ENCODE results near the gene CAMK1G.

CAMK1G gene

DNA sequence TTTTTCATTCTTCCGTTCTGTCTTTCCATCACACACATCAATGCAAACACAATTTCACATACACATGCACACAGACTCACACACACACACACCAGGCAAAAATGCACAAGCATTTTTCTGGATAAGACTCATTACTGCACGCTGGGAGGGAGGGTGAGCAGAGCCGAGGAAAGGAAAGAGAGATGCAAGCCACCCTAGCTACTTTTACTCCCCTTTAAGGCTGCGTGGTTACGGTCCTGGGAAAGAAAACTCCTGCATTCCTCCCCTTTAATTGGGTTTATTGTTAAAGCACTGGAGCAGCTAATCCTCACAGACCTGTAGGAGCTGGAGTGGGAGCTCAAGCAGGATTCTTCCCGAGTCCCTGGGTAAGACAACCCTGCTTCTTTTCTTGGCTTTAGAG, at the start of gene CAMK1G:
CAMK1G (plus strand) TSS at position 307 of the 400 bp plus-strand sequence. CDS start 11,270 bp downstream, outside the sequence.
- Mint-ChIP-seq H3K9me3 (peaks cover 3% of the 10 kb centered on the region), H3K4me3 (no peak within 1 kb of the TSS), H3K27ac (no peak within 1 kb of the TSS), H3K27me3 (no peaks in the 10 kb centered on the region), H3K4me1 (no peaks in the 10 kb centered on the region), H3K36me3 (no peaks in the 10 kb centered on the region)
- ATAC-seq: no peak

DNA sequence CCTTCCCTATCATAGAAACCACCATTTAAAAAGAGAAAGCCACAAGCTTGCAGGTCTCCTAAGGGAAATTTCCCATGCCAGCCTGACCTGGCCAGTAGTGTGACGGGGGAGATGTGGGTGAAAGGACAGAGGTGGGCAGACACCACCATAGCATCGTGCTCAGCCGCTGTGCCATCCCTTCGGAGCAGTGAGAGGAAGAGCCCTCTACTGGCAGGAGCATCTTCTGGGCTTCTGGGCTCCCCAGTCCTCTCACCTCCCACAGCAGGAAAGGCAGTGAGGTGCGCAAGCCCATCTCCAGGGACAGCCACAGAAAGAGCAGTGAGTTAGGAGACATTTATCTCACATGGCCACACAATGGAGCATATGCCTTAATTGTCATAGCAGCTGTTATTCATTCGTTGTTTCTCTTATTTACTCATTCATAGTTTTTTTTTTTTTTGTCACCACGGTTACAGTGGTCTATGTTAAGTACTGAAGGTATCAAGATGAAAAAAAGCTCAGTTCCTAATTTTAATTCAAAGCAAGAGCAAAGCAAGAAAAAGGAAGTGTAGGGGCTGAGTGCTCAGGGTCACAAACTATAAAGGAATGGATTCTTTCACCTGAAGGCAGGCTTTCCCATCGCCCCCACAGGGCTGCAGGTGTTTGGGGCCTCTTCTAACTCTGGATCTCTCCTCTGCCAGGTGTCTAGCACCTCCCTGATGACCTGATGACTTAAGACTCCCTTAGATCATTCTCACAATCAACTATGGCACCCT, 48.8 kb upstream of the CAMK1G start:
- Mint-ChIP-seq H3K4me3 (no peak overlapping the region), H3K9me3 (no peaks in the 10 kb centered on the region), H3K36me3 (no peaks in the 10 kb centered on the region), H3K27me3 (peaks cover 25% of the 10 kb centered on the region), H3K4me1 (no peaks in the 10 kb centered on the region), H3K27ac (no peak overlapping the region)
- ATAC-seq: no peak

DNA sequence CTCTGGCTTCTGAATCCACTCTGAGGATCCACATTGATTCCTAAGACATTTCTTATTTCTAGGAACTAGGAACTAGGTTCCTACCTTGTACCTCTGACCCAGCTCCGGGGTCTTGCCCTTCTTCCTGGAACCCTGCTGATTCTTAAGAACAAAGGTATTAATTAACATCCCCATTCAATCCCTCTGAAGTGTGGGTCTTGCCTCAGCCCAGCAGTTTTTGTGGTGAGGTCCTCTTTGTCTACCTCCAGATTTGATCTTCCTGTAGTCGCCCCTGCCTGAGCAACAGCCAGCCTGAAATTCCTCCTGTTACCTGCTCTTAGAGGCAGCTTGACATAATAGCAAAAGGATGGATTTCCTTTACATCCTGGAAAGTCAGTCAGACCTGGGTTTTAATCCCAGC, 46.7 kb upstream of the CAMK1G start:
- Mint-ChIP-seq H3K27ac (no peak overlapping the region), H3K4me3 (no peak overlapping the region), H3K36me3 (no peaks in the 10 kb centered on the region), H3K27me3 (peaks cover 37% of the 10 kb centered on the region), H3K9me3 (no peaks in the 10 kb centered on the region), H3K4me1 (no peaks in the 10 kb centered on the region)
- ATAC-seq: no peak

DNA sequence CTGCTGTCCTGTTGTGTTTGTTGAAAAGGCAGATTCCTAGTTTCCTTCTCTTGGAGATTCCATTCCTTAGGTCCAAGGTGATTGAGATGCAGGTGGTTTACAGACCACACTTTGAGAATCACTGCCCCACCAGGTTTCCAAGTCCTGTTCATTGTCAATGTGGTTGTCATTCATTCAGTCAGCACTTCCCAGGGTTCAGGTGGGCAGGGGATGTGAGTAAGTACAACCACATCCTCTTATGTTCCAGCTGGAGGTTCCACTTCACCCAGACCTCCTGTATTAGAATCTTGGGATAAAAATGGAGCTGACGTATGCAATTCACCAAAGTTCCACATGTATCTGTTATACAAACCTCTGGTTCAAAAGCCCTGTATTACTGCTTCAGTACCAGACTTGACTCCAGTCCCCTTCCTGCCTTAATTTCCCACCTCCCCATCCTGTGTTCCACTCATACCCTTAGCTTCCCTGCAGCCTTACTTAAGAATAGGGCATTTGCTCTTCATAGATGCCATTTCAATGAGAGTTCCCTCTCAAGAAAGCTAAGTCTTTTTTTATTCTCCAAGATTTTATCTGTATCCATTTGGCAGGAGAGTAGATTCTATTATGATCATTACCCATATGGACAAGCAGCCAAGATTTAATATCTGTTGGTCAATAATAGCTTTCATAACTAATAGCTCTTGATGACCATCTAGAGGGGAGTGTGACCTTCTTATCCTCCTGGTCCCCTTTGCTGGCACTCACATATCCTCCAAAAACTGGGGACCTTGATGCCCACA, 46.0 kb upstream of the CAMK1G start:
- Mint-ChIP-seq H3K27ac (no peak overlapping the region), H3K9me3 (no peaks in the 10 kb centered on the region), H3K4me1 (no peaks in the 10 kb centered on the region), H3K4me3 (no peak overlapping the region), H3K27me3 (peaks cover 37% of the 10 kb centered on the region), H3K36me3 (no peaks in the 10 kb centered on the region)
- ATAC-seq: no peak

DNA sequence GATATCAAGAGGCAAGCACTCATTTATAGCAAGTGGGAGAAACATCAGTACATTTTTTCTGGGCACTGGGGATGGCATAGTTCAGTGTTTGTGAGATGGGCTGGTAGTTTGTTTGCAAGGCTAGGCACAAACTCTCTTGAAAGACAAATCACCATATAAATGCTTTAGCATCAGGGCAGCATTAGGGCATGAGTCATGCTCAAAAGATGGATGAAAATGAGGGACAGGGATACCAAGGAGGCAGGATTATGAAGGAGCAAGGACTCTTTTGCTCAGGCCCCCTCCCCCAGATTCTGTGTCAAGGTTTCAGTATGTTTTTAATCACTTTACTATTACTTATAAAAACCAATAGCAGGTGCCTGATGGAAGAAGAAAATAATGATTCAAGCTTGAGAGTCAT, 43.9 kb upstream of the CAMK1G start:
- Mint-ChIP-seq H3K36me3 (no peaks in the 10 kb centered on the region), H3K27me3 (peaks cover 44% of the 10 kb centered on the region), H3K27ac (no peak overlapping the region), H3K9me3 (no peaks in the 10 kb centered on the region), H3K4me1 (no peaks in the 10 kb centered on the region), H3K4me3 (no peak overlapping the region)
- no peak for ATAC-seq

DNA sequence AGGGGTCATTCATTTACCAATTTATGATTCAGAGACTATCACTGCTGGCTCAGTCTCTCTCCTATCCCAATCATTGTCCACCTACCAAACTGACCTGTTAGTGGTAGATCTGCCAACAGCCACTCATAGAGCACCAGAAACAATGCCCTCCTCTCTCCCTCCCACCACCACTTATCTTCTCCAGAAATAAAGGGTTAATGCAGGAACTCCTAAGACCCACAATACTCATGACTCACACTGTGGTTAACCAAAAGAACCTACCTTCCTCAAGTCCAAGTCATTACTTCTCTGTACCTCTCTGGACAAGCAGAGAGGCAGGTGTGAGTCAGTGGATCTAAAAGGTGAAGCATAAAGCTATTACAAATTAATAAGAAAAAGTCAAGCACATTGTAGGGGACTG, 40.9 kb upstream of the CAMK1G start:
- peaks cover 61% of the 10 kb centered on the region for H3K27me3 Mint-ChIP-seq
- no peaks in the 10 kb centered on the region for H3K9me3 Mint-ChIP-seq
- no peaks in the 10 kb centered on the region for H3K36me3 Mint-ChIP-seq
- H3K27ac Mint-ChIP-seq: no peak overlapping the region
- no peak overlapping the region for H3K4me3 Mint-ChIP-seq
- ATAC-seq: no peak
- H3K4me1 Mint-ChIP-seq: no peaks in the 10 kb centered on the region

DNA sequence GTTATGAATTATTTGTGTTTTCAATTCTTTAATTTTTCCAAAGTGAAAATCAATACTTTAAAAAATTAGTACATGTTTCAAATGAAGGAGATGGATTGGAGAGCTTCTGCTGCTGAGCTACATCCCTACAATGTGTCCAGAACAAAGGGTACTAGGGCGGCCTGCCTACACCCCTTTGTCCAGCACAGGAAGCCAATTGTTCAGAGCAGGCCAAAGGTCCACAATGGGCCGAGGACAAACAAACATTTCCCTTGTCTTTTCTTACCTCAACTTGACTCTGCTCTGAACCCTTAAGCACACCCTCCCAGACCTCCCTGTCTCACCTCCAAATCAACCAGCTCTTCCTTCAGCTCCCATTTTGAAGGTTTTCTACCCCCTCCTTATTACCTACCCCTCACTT, 39.4 kb upstream of the CAMK1G start:
- Mint-ChIP-seq H3K4me3 (no peak overlapping the region), H3K4me1 (no peaks in the 10 kb centered on the region), H3K27me3 (peaks cover 53% of the 10 kb centered on the region), H3K9me3 (no peaks in the 10 kb centered on the region), H3K36me3 (no peaks in the 10 kb centered on the region), H3K27ac (no peak overlapping the region)
- no peak for ATAC-seq

DNA sequence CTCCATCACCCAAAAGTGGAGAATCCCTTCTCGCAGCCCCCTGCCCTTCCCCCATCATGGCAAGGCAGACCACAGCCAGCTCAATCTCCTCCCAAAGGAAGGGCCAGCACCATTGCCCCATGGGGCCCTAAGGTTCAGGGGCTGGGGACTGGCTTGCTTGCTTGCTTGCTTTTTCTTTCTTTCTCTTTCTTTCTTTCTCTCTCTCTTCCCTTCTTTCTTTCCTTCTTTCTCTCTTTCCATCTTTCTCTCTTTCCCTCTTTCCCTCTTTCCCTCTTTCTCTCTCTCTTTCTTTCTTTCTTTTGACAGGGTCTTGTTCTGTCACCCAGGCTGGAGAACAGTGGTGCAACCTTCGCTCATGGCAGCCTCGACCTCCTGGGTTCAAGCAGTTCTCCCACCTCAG, 38.1 kb upstream of the CAMK1G start:
- ATAC-seq: no peak
- Mint-ChIP-seq H3K36me3 (no peaks in the 10 kb centered on the region), H3K4me1 (no peaks in the 10 kb centered on the region), H3K4me3 (no peak overlapping the region), H3K9me3 (no peaks in the 10 kb centered on the region), H3K27ac (no peak overlapping the region), H3K27me3 (peaks cover 53% of the 10 kb centered on the region)

DNA sequence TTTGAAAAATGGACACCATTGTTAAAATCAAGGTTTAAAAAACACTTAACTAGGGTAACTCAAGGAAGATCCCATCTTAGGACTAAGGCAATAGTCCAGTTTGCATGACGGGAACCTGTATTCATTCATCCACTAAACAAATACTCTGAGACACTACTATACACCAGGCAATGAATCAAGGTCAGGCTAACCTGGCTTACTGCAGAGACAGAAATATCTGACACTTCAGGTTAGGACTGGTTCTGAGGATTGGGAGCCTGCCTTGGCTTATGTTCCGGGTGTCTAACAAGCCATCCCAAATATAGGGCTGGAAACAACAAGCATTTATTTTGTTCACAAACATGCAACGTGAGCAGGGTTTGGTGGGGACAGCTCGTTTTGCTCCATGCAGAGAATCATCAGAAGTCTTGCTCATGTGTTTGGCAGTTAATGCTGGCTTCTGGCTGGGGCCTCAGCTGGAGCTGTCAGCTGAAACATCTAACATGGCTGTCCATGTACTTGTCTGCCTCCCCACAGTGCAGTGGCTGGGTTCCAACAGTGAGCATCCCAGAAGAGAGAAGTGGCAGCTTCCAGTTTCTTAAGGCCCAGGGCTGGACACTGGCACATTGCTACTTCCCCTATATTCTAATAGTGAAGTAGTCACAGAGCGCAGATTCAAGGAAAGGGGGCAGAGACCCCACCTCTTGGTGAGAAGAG, 37.0 kb upstream of the CAMK1G start:
- H3K4me1 Mint-ChIP-seq: no peaks in the 10 kb centered on the region
- no peaks in the 10 kb centered on the region for H3K36me3 Mint-ChIP-seq
- no peak overlapping the region for H3K4me3 Mint-ChIP-seq
- no peak for ATAC-seq
- H3K27ac Mint-ChIP-seq: no peak overlapping the region
- H3K9me3 Mint-ChIP-seq: no peaks in the 10 kb centered on the region
- peaks cover 43% of the 10 kb centered on the region for H3K27me3 Mint-ChIP-seq

DNA sequence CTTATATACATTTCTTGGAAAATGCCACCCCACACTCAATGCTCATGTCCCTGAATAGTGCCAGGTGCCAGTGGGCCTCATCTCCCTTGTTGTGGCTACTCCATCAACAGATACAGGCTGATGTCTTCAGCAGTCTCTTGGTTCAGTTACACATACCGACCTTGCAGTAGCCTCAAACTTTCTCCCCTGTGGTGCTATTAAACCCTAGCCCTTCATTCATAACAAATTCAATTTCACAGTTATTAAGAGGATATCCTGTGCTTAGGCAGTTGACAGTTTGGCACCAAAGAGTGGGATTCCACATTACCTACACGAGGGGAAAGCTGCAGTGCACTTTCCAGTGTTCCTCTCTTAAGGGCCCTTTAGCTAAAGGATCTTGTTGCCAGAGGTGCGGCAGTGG, 35.9 kb upstream of the CAMK1G start:
- Mint-ChIP-seq H3K27me3 (peaks cover 43% of the 10 kb centered on the region), H3K27ac (no peak overlapping the region), H3K9me3 (no peaks in the 10 kb centered on the region), H3K36me3 (no peaks in the 10 kb centered on the region), H3K4me3 (no peak overlapping the region), H3K4me1 (no peaks in the 10 kb centered on the region)
- no peak for ATAC-seq

DNA sequence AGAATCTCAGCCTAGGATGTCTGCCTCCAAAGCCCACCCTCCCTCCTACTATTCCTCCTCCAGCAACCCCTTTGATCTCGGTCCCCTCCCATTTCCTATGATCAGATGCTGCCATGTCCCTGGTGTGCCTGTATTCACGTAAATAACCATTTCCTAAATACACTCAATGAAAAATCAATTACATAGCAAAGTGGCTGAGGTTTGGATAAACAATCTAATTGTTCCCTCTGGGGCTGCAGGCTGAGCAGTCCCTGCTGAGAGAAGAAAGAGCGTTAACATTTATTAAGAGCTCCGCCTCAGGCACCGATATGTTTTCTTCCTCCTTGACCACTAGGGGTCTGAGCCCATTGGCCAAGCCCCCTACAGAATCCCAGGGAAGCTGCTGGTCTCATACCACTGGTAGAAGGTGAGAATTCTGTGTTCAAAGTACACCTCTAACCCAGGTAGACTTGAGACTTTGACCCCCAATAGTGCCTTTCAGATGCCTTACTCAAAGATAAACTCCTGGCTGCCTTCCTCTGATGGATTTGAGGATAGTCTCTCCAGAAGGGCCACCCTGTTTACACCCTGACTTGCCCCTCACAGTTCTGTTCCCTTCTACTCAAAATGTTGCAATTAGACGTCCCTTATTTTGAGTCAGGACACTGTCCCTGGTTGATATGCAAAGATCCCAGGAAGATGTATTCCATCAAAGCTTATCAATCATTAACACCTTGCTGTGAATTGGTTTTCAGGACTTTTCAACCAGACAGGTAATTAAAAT, 33.9 kb upstream of the CAMK1G start:
- Mint-ChIP-seq H3K9me3 (no peaks in the 10 kb centered on the region), H3K4me3 (no peak overlapping the region), H3K27me3 (peaks cover 36% of the 10 kb centered on the region), H3K4me1 (no peaks in the 10 kb centered on the region), H3K27ac (no peak overlapping the region), H3K36me3 (no peaks in the 10 kb centered on the region)
- no peak for ATAC-seq

DNA sequence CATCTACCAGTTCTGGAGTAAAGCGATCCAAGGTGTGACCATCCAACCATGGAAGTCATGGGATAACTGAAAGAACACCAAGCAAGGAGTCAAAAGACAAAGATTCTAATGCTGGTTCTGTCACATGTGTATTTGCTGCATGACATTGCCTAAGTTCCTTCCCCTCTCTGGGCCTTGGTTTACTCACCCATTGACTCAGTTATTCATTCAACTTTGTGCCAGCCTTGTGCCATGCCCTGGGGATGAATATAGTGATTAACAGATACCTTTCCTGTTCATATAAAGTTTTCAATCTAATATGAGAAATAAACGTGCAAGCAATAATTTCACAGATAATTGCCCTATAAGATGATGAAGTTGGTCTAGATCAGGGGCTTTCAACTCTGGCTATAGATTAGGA, 33.0 kb upstream of the CAMK1G start:
- Mint-ChIP-seq H3K27me3 (peaks cover 27% of the 10 kb centered on the region), H3K4me1 (no peaks in the 10 kb centered on the region), H3K27ac (no peak overlapping the region), H3K9me3 (no peaks in the 10 kb centered on the region), H3K36me3 (no peaks in the 10 kb centered on the region), H3K4me3 (no peak overlapping the region)
- ATAC-seq: no peak

DNA sequence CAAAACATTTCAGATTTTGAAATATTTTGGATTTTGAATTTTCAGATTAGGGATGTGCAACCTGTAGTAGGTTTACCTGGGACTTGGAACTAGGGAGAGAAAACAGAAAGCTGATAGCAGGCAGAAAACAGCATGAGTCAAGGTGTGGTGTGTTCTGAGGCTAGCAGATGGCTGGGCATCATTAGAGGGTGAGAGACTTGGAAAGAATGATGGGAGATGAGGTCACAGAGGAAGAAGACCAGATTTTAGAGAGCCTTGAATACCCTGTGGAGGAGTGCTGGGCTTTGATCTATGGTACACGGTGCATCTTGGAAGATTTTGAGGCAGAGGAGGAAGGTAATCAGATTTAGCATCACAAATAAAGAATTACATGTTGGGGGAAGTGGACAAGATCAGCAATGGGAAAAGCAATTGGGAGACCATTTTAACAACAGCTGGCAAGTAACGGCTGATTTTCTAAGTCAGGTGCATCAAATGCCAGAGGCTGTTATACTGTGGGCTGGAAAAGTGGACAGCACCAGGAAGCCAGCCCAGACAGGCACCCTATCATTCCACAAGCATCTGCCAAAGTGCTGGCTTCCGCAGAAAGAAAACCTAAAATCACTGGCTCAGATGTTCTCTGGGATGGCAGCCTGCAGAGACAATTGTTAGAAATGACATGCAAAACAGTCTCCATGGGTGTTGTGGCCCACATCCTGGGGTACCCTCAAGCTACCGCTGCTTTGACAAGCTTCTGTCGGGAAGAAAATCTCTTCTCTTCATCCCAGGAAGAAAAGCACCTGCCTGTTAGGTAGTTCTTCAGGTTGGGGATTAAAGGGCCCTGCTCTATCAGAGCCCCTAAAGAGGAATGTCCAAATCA, 30.9 kb upstream of the CAMK1G start:
- Mint-ChIP-seq H3K36me3 (no peaks in the 10 kb centered on the region), H3K9me3 (no peaks in the 10 kb centered on the region), H3K27me3 (peaks cover 14% of the 10 kb centered on the region), H3K4me3 (no peak overlapping the region), H3K27ac (no peak overlapping the region), H3K4me1 (no peaks in the 10 kb centered on the region)
- ATAC-seq: peak; percentile 7

DNA sequence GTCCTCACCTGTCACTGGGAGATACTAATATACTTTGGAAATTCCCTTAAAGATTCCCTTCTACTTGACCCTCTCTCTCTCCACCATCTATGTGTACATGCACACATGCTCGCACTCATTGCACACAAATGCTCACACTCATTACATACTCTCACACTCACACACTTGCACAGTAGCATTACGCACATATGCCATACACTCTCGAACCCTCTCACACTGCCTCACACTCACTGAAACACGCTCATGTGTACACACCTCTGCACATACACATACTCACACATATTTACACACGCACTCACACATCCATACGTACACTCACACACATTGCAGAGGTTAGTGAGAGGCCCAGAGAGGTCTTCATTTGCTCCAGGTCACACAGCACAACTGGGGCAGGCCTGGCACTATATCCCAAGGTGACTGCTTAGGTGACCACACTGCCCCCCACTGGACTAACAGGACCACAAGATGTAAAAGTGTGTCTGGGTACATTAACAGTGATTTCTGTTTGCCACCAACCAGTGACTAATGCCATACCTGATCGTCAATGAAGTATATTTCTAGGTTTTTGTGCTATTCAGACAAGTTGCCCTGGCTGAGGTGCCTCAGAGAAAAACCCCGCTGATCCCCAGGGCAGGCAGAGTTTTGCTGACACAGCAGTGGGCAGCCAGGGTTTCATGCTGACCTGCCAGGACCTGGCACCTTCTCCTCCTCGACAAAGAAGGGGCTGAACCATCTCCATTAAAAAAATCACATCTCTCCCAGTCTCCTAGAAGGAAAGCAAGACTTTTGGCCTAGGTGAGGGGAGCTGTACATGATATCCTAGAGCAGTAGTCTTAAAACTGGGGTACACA, 28.5 kb upstream of the CAMK1G start:
- H3K36me3 Mint-ChIP-seq: no peaks in the 10 kb centered on the region
- H3K9me3 Mint-ChIP-seq: no peaks in the 10 kb centered on the region
- H3K27me3 Mint-ChIP-seq: no peaks in the 10 kb centered on the region
- H3K4me1 Mint-ChIP-seq: no peaks in the 10 kb centered on the region
- H3K4me3 Mint-ChIP-seq: no peak overlapping the region
- H3K27ac Mint-ChIP-seq: no peak overlapping the region
- no peak for ATAC-seq
